Body of pancreas (tissue), 4 donors: ENCODE results near the gene PLAAT1. TPM values are rescaled to one million over a fixed set of nuclear protein-coding genes. Genes with fewer than 3 reads are reported as not detected.

Experiments used
- ATAC-seq: fragments of 150-250 bp; one replicate; pipeline ENCODE4 v1.9.1; 2016
- DNase-seq, 4 donors: peaks; one replicate each; pipeline ENCODE4 v3.0.0-alpha.2; 2019
- H3K27ac ChIP-seq, 4 donors: fragments of 200-600 bp; sonication (generic); 1 replicate in 3 of 4; 2 replicates in 1 of 4; pipeline versions ENCODE4 v1.5.1 to v1.6.1; 2016 to 2019; ENCODE audit warnings: mild to moderate bottlenecking in 1 of 4, mixed read lengths in 1 of 4, moderate library complexity in 1 of 4
- H3K27me3 ChIP-seq, 2 donors: fragments of 200-600 bp; sonication (generic); one replicate each; pipeline ENCODE4 v1.6.0; 2016; ENCODE audit warnings: mild to moderate bottlenecking in 1 of 2
- H3K36me3 ChIP-seq, 2 donors: fragments of 200-600 bp; sonication (generic); replicated peaks in 1 of 2; 2 replicates each; pipeline ENCODE4 v1.5.1; 2016; ENCODE audit warnings: low read depth in 2 of 2; ENCODE audit not compliant: insufficient read depth in 1 of 2
- H3K4me1 ChIP-seq: fragments of 200-600 bp; sonication (generic); one replicate; pipeline ENCODE4 v1.6.0; 2016
- H3K4me3 ChIP-seq, 2 donors: fragments of 200-600 bp; sonication (generic); 1 replicate in 1 of 2; 2 replicates in 1 of 2; pipeline ENCODE4 v1.5.1; 2016 to 2019
- H3K9me3 ChIP-seq, 3 donors: fragments of 200-600 bp; sonication (generic); 1 replicate in 2 of 3; 2 replicates in 1 of 3; pipeline ENCODE4 v1.5.1; 2016
- POLR2A ChIP-seq, 3 donors: fragments of 450-650 bp; IDR thresholded peaks; one replicate each; pipeline ENCODE4 v1.6.1; 2016; ENCODE audit warnings: antibody characterized with exemption in 3 of 3, mild to moderate bottlenecking in 2 of 3
- WGBS, 2 donors: methylation state at CpG; one replicate each; pipeline ENCODE4 v1.1.5; 2017; 5-methylcytosine and 5-hydroxymethylcytosine counted together
- intact Hi-C: fragments of 100-400 bp; cut with DNase I; formaldehyde crosslinking; loops from one replicate; pipeline ENCODE4 v1.15.1; 2023
- total RNA-seq, 2 donors: library from RNA; depleted of rRNA; stranded (reverse); fragments of >200 nt; gene quantifications; one replicate each; pipeline ENCODE4 v1.1.0, GENCODE V29; 2016
- TF ChIP-seq, protein P1 (sequence below), 7 experiments: fragments of 450-650 bp in 4 of 7; fragments of 200-600 bp in 3 of 7; sonication (generic) in 3 of 7; IDR thresholded peaks; one replicate each; pipeline ENCODE4 v1.5.1; 2016 to 2019; ENCODE audit warnings: antibody characterized with exemption in 7 of 7

The PLAAT1 gene
- total RNA-seq, 2 donors from 2014 or later = not detected

DNA sequence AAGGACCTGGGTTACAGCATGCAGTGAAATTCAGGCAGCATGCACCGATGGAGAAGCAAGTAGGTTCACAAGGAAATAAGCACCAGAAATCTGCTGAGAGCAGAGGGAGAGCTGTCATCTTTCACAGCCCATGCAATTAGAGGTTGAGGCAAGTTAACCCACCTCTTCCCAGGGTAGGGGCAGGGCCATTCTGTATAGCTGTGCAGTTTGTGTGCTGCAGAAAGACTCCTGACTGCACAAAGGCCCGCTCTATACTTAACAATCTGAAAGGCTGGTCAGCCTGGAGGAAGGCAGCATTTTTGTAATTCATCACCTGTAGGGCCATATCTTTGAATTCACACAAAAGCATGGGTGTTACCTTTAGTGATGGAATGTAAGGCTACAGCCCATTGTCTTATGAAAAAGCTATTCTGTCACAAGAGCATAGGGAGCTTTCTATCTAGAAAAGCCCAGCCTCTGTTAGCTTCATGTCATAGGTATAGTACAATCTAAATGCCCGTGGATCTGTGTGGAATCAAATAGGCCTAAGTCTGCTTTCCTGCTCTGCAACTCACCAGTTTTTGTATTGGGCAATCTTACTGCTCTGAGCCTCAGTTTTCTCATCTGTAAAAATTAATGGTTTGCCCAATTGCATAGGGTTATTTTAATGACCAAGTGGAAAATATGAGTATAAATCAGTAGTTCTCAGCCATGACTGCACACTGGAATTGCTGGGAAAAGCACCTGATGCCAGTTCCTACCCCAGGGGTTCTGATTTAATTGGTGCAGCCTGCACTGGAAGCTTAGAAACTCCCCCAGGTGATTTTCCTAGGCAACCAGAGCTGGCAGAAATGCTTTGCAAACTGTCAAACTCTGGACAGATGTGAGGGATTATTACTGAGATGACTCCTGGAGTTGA lies 72.3 kb downstream of the PLAAT1 start:
- WGBS, 2 donors = 70 to 89% methylated on average over 3 of the region's 3 CpGs
- DNase-seq = no peak
- H3K4me1 ChIP-seq = no peaks in the 10 kb centered on the region
- ATAC-seq = no peak
- TF ChIP-seq, protein P1, sequence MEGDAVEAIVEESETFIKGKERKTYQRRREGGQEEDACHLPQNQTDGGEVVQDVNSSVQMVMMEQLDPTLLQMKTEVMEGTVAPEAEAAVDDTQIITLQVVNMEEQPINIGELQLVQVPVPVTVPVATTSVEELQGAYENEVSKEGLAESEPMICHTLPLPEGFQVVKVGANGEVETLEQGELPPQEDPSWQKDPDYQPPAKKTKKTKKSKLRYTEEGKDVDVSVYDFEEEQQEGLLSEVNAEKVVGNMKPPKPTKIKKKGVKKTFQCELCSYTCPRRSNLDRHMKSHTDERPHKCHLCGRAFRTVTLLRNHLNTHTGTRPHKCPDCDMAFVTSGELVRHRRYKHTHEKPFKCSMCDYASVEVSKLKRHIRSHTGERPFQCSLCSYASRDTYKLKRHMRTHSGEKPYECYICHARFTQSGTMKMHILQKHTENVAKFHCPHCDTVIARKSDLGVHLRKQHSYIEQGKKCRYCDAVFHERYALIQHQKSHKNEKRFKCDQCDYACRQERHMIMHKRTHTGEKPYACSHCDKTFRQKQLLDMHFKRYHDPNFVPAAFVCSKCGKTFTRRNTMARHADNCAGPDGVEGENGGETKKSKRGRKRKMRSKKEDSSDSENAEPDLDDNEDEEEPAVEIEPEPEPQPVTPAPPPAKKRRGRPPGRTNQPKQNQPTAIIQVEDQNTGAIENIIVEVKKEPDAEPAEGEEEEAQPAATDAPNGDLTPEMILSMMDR (IDR thresholded peaks at IDR 0.05) = no peak
- TF ChIP-seq POLR2A (IDR thresholded peaks at IDR 0.05) = no peak
- no peak overlapping the region for H3K27ac ChIP-seq
- no peaks in the 10 kb centered on the region for H3K27me3 ChIP-seq
- intact Hi-C loops = no loop called here
- no peaks in the 10 kb centered on the region for H3K9me3 ChIP-seq
- no peak overlapping the region for H3K4me3 ChIP-seq
- no peaks in the 10 kb centered on the region for H3K36me3 ChIP-seq

DNA sequence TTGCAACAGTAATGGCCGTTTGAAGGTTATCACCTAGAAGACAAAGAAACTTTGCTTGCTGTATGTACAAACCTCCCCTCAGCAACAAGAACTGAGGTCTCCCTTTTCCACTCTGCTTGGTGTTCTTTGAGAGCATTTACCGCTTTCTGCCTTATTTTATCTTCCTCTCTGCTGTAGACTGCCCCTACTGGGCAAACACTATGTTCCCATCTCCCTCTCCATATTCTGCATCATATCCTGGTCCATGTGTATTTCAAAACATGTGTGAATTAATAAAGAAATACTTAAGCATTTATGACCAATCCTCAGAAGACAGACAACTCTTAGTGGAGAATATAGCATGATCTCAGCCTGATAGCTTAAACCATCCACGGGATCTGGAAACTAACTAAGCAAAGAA lies 73.1 kb downstream of the PLAAT1 start:
- no peaks in the 10 kb centered on the region for H3K4me1 ChIP-seq
- no peaks in the 10 kb centered on the region for H3K36me3 ChIP-seq
- no peak for ATAC-seq
- WGBS, 2 donors = 69 to 79% methylated on average over 3 of the region's 3 CpGs
- no peaks in the 10 kb centered on the region for H3K9me3 ChIP-seq
- no peak overlapping the region for H3K27ac ChIP-seq
- H3K27me3 ChIP-seq = no peaks in the 10 kb centered on the region
- TF ChIP-seq POLR2A (IDR thresholded peaks at IDR 0.05) = no peak
- TF ChIP-seq, protein P1 (IDR thresholded peaks at IDR 0.05) = no peak
- no peak for DNase-seq
- H3K4me3 ChIP-seq = no peak overlapping the region
- intact Hi-C loops = no loop called here

DNA sequence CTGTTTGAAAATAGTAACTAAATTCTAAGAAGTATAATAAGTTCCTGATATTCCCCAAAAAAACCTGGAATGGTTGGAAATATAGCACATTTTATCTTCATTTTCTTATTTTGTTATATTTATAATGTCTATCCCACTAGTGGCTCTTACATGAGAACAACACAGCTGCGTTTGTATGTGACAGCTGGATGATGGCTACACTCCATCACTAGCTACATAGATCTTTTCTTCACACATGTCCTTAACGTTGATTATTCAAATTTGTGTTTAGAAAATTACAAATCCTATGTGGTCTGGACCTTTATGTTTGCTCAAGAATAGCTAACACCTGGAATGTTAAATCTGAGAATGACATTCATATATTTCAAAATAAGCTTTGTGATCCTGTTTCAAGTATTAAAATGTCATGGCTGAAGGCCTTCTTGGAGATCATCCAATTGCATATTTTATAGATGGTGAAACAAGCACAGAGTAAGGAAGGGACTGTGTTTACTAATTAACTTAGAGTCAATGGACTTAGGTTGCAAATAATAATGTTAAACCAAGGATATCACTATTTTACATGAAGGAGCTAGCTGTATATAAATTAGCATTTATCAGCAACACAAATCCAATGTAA lies 76.8 kb downstream of the PLAAT1 start:
- WGBS, 2 donors = 50 to 54% methylated on average over 2 of the region's 2 CpGs
- intact Hi-C loops = no loop called here
- H3K9me3 ChIP-seq = no peaks in the 10 kb centered on the region
- DNase-seq = no peak
- H3K4me1 ChIP-seq = no peaks in the 10 kb centered on the region
- H3K36me3 ChIP-seq = no peaks in the 10 kb centered on the region
- no peak overlapping the region for H3K4me3 ChIP-seq
- TF ChIP-seq POLR2A (IDR thresholded peaks at IDR 0.05) = no peak
- TF ChIP-seq, protein P1 (IDR thresholded peaks at IDR 0.05) = no peak
- no peak for ATAC-seq
- H3K27ac ChIP-seq = no peak overlapping the region
- H3K27me3 ChIP-seq = no peaks in the 10 kb centered on the region

Other genes with a start within 250 kb of the PLAAT1 start
- not detected for gene ATP13A5, start 137.5 kb downstream of the PLAAT1 start, total RNA-seq